ENCODE data around the gene EFCAB12. TPM values are rescaled to one million over a fixed set of nuclear protein-coding genes. Genes with fewer than 3 reads are reported as not detected.

The EFCAB12 gene
- total and polyA plus RNA-seq, 2 of the 13 experiments (the other 11 are each of a cell fraction or from before 2014, with no cell fraction given) = 0.31 to 2.4 TPM

DNA sequence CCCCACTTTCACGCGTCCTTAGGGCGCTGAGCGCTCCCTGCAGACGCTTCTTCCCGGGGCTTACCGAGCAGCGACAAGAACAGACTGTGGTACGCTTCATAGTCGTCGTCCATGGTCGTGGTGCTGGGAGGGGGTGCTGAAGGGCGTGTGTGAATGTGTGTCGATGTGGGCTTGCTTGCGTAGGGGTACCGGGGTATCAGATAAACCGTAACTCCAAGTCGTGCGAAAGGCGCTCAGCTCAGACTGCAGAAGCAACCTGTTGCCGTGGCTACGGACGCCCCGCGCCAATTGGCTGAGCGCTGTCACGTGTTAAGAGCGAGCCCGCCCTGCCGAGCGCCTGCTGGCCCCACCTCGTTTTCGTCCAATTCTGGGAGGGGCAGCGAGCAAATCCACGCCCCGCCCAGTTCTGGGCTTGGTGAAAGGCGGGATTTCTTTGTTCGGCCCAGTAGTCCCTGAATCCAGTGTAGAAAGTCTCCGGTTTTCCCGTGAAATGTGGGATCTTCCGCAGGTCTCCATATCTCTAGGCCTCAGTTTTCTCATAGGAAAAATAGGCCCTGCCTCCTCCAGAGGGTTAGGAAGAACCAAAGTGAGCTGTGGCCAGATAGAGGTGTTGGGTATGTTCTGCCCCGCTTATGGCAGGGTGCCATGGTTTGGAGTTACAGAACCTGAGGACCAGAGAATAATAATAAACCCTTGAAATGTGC is at the start of gene EFCAB12 (continued):
- TF ChIP-seq CTCF (CRISPR knock-in tag; IDR thresholded peaks at IDR 0.05) (peak; percentile 44), ZNF766 (CRISPR knock-in tag; IDR thresholded peaks at IDR 0.05; ENCODE audit: borderline replicate concordance) (peak; percentile 74; the same call in 1 of the 2 replicates), ZNF777 (CRISPR knock-in tag; IDR thresholded peaks at IDR 0.05) (no peak), TOE1 (CRISPR knock-in tag; IDR thresholded peaks at IDR 0.05) (no peak), PITX1 (CRISPR knock-in tag; IDR thresholded peaks at IDR 0.05) (peak; percentile 29; the same call in 1 of the 2 replicates), ZNF331 (CRISPR knock-in tag; IDR thresholded peaks at IDR 0.05) (no peak), ZNF292 (CRISPR knock-in tag; IDR thresholded peaks at IDR 0.05; ENCODE audit: borderline replicate concordance, low read depth) (peak; percentile 43; the same call in 1 of the 2 replicates), PHF8 (CRISPR knock-in tag; IDR thresholded peaks at IDR 0.05) (peak; percentile 43; the same call in 1 of the 2 replicates), ZNF609 (CRISPR knock-in tag; IDR thresholded peaks at IDR 0.05; ENCODE audit: borderline replicate concordance) (0 out of 2 replicates have a peak, but pooled peaks have one; percentile 42), RAD51 (IDR thresholded peaks at IDR 0.05; ENCODE audit: borderline replicate concordance) (peak; percentile 83), ZNF549 (CRISPR knock-in tag; IDR thresholded peaks at IDR 0.05) (no peak), HINFP (CRISPR knock-in tag; IDR thresholded peaks at IDR 0.05; ENCODE audit: low read depth) (peak; percentile 65; the same call in 1 of the 2 replicates), NKX3-1 (CRISPR knock-in tag; IDR thresholded peaks at IDR 0.05) (0 out of 2 replicates have a peak, but pooled peaks have one; percentile 40), ZNF709 (CRISPR knock-in tag; IDR thresholded peaks at IDR 0.05) (no peak), ZNF772 (CRISPR knock-in tag; IDR thresholded peaks at IDR 0.05) (peak; percentile 63; the same call in 1 of the 2 replicates), FUBP1 (CRISPR knock-in tag; IDR thresholded peaks at IDR 0.05; ENCODE audit: borderline replicate concordance) (no peak), ZNF773 (CRISPR knock-in tag; IDR thresholded peaks at IDR 0.05; ENCODE audit: borderline replicate concordance) (0 out of 2 replicates have a peak, but pooled peaks have one; percentile 30), TCF7 (IDR thresholded peaks at IDR 0.05; ENCODE audit: low read depth) (no peak), KLF6 (CRISPR knock-in tag; IDR thresholded peaks at IDR 0.05) (no peak)

Measured in HepG2 (cell line).